Stimulated activated naive B cell treated with anti-CD40 and anti-IgM and Interleukin-4, amounts not matched to agents 10 μg/mL and 1 μg/mL and 100 μg/mL, for 72 hours (primary cell): ENCODE results near the gene LAMA2.

Source experiments
- ATAC-seq, 2 donors: fragments of 150-1000 bp; cut with Tn5 transposase; replicated peaks; 2 replicates each; pipeline ENCODE4 v1.10.0; 2021; ENCODE audit warnings: moderate library complexity in 1 of 2
- DNase-seq: peaks from one replicate; pipeline ENCODE4 v3.0.0; 2021
- H3K27ac Mint-ChIP-seq: one replicate; pipeline ENCODE4 v1.8.0; 2022; ENCODE audit warnings: mild to moderate bottlenecking, mixed read lengths
- H3K27me3 Mint-ChIP-seq, 2 donors: one replicate each; pipeline ENCODE4 v1.8.0; 2022; ENCODE audit warnings: mixed read lengths in 2 of 2
- H3K36me3 Mint-ChIP-seq, 2 donors: one replicate each; pipeline ENCODE4 v1.8.0; 2022; ENCODE audit warnings: mixed read lengths in 2 of 2, mild to moderate bottlenecking in 1 of 2
- H3K4me1 Mint-ChIP-seq, 2 donors: one replicate each; pipeline ENCODE4 v1.8.0; 2022; ENCODE audit warnings: mixed read lengths in 2 of 2, mild to moderate bottlenecking in 1 of 2
- H3K4me3 Mint-ChIP-seq, 2 donors: one replicate each; pipeline ENCODE4 v1.8.0; 2022; ENCODE audit warnings: mild to moderate bottlenecking in 2 of 2, mixed read lengths in 2 of 2, moderate library complexity in 1 of 2
- H3K9me3 Mint-ChIP-seq, 2 donors: one replicate each; pipeline ENCODE4 v1.8.0; 2022; ENCODE audit warnings: mixed read lengths in 2 of 2, mild to moderate bottlenecking in 1 of 2

LAMA2 gene

DNA sequence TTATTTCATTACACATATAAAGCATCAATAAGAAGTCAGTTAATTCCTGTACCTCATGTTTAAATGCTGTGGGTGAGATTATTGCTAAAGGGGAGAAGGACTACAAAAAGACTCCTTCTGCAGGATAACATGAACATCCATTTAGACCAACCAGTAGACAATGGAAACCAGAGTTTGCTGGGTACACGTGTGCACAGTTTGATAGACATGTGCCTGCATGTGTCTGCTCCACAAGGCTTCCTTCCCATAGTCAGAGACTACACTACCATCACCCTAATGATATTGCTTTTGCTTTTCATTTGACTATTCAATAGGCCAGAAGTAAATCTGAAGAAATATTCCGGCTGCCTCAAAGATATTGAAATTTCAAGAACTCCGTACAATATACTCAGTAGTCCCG, 595.4 kb downstream of the LAMA2 start:
- Mint-ChIP-seq H3K4me1 (no peaks in the 10 kb centered on the region), H3K36me3 (no peaks in the 10 kb centered on the region), H3K27ac (no peak overlapping the region), H3K27me3 (peaks cover 6 to 9% of the 10 kb centered on the region in 2 donors), H3K9me3 (no peaks in the 10 kb centered on the region), H3K4me3 (no peak overlapping the region)
- DNase-seq (no peak), ATAC-seq (no peak)

DNA sequence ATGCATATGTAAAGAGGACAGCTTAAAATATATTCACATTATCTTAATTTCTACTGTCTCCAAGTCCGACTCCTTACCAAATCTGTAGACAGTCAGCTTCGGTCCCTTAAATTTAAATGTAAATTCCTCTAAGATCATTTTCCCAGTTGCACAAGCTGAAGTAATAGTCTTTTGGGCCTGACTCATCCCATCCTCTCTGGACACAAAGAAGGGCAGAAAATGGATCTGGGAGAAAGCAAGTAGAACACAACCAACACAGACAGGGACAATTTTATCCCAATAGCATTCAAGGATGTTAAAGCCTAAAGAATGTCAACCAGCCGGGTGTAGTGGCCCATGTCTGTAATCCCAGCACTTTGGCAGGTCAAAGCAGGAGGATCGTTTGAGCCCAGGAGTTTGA, 598.8 kb downstream of the LAMA2 start:
- H3K4me3 Mint-ChIP-seq: no peak overlapping the region
- no peaks in the 10 kb centered on the region for H3K36me3 Mint-ChIP-seq
- no peak overlapping the region for H3K27ac Mint-ChIP-seq
- H3K4me1 Mint-ChIP-seq: no peaks in the 10 kb centered on the region
- DNase-seq: no peak
- H3K9me3 Mint-ChIP-seq: no peaks in the 10 kb centered on the region
- peaks cover 6 to 9% of the 10 kb centered on the region in 2 donors for H3K27me3 Mint-ChIP-seq
- ATAC-seq: no peak

DNA sequence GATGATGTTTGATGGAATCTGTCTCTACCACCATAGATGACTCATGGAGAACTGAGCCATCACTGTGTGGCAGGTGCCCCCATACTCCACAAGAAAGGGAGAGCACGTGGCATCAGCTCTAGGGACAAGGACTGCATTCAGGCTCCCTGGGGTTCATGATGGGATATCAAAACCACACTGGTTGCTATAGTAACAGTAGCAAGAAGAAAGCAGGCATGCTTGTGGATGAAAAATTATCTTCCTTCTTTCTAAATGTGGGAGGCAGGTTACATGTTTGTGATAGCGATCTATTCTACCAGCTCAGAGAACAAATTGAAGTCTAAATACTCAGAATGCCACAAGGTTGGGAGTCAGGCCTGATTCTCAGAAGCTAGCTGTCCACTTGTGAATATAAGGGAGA, 602.8 kb downstream of the LAMA2 start:
- peaks cover 8 to 16% of the 10 kb centered on the region in 2 donors for H3K4me1 Mint-ChIP-seq
- no peak for ATAC-seq

DNA sequence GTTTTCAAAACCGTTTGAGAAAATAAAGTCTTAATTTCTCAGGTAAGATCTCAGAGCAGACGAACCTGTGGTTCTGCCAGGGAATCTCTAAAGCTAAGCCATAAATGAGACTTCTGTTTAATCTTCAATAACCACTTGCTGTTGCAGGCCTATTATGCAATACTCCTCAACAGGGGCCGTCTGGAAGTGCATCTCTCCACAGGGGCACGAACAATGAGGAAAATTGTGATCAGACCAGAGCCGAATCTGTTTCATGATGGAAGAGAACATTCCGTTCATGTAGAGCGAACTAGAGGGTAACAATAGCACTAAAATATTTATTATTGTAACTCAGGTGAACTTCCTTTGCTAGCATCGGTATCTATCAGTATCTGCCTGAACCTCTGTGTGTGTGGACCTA, 603.4 kb downstream of the LAMA2 start:
- no peaks in the 10 kb centered on the region for H3K9me3 Mint-ChIP-seq
- H3K4me3 Mint-ChIP-seq: no peak overlapping the region
- H3K4me1 Mint-ChIP-seq: peaks cover 11 to 22% of the 10 kb centered on the region in 2 donors
- no peak overlapping the region for H3K27ac Mint-ChIP-seq
- no peaks in the 10 kb centered on the region for H3K36me3 Mint-ChIP-seq
- ATAC-seq (no peak), DNase-seq (no peak)
- H3K27me3 Mint-ChIP-seq: no peaks in the 10 kb centered on the region

More for the DNA sequence above, 602.8 kb downstream of the LAMA2 start:
- Mint-ChIP-seq H3K27me3 (no peaks in the 10 kb centered on the region), H3K27ac (no peak overlapping the region), H3K36me3 (no peaks in the 10 kb centered on the region), H3K9me3 (no peaks in the 10 kb centered on the region), H3K4me3 (no peak overlapping the region)
- DNase-seq: no peak

DNA sequence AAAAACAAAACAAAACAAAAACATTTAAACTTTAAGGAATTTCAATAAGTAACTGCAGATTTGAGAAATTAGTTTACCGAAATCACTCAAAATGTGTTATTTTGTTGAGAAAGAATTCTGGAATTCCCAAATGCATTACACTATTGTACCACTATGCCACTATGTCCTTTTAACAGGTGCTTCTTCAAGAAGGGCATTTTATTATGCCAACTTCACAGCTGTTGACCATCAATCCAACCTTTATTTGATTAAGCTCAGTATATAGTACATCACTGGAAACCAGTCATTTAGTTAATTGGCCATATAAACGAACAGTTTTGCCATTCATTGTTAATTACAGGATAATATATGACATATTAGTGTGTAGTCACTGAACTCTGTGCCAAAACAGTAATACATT, 605.4 kb downstream of the LAMA2 start:
- H3K27me3 Mint-ChIP-seq: no peaks in the 10 kb centered on the region
- ATAC-seq (no peak), DNase-seq (no peak)
- H3K9me3 Mint-ChIP-seq: no peaks in the 10 kb centered on the region
- H3K36me3 Mint-ChIP-seq: no peaks in the 10 kb centered on the region
- peaks cover 14 to 27% of the 10 kb centered on the region in 2 donors for H3K4me1 Mint-ChIP-seq
- no peak overlapping the region for H3K4me3 Mint-ChIP-seq
- no peak overlapping the region for H3K27ac Mint-ChIP-seq

DNA sequence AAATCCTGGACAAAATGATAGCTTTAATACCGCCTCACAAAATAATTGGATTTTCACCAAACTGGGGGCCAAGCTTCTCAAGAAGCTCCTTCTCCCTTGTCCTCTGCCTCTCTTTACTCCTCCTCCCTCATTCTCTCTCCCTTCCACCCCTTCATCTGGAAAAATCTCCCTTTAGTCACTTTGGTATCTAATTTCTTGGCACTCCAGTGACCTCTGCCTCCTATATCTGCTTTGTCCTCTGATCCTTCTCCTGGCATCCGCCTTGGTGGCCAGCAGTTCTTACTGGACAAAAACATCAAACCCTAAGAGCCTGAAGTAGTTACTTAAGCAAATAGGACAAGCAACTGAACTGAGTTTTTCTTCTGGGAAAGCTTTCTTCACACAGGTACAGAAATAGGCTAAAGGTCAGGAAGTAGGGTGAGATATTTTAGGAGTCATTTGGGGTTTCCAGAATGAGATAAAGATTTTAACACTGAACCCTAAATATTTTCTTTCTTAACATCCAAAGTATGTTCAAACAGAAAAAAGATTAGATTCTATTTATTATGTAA, 606.4 kb downstream of the LAMA2 start:
- no peaks in the 10 kb centered on the region for H3K9me3 Mint-ChIP-seq
- DNase-seq: no peak
- ATAC-seq: no peak
- H3K36me3 Mint-ChIP-seq: no peaks in the 10 kb centered on the region
- H3K27me3 Mint-ChIP-seq: no peaks in the 10 kb centered on the region
- H3K4me1 Mint-ChIP-seq: peaks cover 14 to 27% of the 10 kb centered on the region in 2 donors
- peak overlapping the region; percentile 10 to 43 for H3K4me3 Mint-ChIP-seq
- peak overlapping the region; percentile 38 for H3K27ac Mint-ChIP-seq

DNA sequence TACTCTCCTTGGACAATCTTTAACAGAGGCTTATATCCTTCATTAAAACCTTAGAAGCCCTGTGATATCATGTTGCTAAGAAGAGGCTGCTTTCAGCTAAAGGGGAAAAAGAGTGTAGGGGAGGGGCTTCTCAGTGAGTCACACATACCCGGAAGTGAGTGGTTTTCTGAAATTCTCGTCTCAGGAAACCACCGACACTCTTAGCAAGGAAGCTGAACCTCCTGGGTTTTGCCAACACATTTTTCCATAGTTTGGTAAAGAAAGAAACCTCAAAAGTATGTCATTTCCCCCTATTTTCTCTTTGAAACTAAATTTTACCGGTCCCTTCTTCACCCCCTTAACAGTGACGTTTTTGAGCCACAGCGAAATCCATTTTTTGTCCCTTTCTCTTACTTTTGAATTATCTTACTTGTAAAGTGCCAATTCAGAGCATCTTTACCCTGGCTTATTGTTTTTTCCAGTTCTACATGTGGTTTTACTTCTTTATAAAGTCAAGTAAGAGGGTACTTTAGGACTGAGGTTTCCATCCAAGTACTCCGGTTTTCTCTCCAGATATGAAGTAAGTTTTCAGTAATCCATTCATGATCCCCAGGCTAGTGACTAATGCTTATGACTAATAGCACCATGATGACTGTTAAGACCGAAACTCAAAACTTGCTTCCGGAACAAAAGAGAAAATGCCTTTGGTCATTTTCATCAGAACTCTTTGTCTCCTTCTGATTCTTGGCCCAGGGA, 607.8 kb downstream of the LAMA2 start:
- H3K27me3 Mint-ChIP-seq: no peaks in the 10 kb centered on the region
- H3K36me3 Mint-ChIP-seq: no peaks in the 10 kb centered on the region
- H3K27ac Mint-ChIP-seq: peak overlapping the region; percentile 98
- H3K9me3 Mint-ChIP-seq: no peaks in the 10 kb centered on the region
- H3K4me3 Mint-ChIP-seq: peak overlapping the region; percentile 77 to 79
- ATAC-seq (peak; percentile 88 to 90), DNase-seq (peak; percentile 56)
- peaks cover 14 to 34% of the 10 kb centered on the region in 2 donors for H3K4me1 Mint-ChIP-seq

DNA sequence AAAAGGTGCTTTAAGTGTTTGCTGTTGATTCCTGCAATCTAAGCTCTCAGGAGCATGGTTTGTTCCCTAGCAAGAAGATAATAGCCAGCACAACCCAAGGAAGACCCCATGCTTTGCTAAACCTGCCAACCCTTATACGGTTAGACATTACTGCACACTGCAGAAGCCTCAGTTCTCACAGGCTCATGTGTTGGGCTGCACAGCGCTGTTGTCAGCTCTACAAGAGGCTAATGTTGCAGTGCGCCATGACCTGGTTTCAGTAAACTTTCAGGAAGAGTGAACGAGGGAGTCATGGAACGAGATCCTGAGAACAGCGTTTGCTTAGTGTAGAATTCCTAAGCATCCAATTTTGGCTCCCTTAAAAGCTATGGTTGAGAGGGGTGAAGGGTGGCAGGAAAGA, 608.5 kb downstream of the LAMA2 start:
- Mint-ChIP-seq H3K27ac (peak overlapping the region; percentile 98), H3K36me3 (no peaks in the 10 kb centered on the region), H3K4me3 (peak overlapping the region in 1 of 2 donors; percentile 77), H3K4me1 (peaks cover 14 to 38% of the 10 kb centered on the region in 2 donors), H3K9me3 (no peaks in the 10 kb centered on the region), H3K27me3 (no peaks in the 10 kb centered on the region)
- DNase-seq (no peak), ATAC-seq (peak; percentile 5 to 12)

DNA sequence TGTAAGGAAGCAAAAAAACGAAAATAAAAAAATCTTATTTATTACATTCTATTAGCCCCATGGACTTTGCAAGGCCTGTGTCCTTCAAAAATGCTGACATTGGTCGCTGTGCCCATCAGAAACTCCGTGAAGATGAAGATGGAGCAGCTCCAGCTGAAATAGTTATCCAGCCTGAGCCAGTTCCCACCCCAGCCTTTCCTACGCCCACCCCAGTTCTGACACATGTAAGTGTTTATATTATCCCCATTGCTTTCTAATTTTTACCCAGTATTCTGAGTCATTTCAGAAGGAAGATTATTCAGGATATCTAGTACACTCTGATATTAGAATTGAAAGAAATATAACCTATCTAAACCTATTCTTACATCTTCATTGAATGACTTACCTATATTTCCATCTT, 609.3 kb downstream of the LAMA2 start:
- ATAC-seq (no peak), DNase-seq (no peak)
- H3K27ac Mint-ChIP-seq: peak overlapping the region; percentile 56
- H3K27me3 Mint-ChIP-seq: no peaks in the 10 kb centered on the region
- H3K9me3 Mint-ChIP-seq: no peaks in the 10 kb centered on the region
- no peaks in the 10 kb centered on the region for H3K36me3 Mint-ChIP-seq
- no peak overlapping the region for H3K4me3 Mint-ChIP-seq
- H3K4me1 Mint-ChIP-seq: peaks cover 14 to 38% of the 10 kb centered on the region in 2 donors

DNA sequence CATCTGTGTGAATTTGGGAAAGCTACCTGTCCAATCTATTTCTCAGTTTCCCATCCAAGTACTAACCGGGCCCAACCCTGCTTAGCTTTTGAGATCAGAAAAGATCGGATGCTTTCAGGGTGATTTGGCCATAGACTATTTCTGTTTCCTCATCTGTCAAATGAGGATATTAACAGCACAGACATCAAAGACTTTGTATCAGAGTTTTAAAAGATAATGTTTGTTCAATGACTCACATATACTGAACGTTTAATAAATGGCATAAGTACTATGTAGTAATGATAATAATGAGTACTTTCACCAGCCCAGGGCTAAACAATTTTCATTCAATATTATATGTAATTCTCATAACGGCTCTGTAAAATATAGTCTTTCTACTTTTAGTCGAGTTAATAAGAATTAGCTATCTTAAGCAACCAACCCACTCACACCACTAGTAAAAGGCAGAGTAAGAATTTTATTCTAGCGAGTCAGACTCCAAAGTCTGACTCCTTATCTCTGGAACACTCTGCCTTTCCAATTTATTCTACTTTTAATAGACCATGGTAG, 610.5 kb downstream of the LAMA2 start:
- peaks cover 14 to 38% of the 10 kb centered on the region in 2 donors for H3K4me1 Mint-ChIP-seq
- no peaks in the 10 kb centered on the region for H3K36me3 Mint-ChIP-seq
- no peak overlapping the region for H3K27ac Mint-ChIP-seq
- H3K27me3 Mint-ChIP-seq: no peaks in the 10 kb centered on the region
- H3K4me3 Mint-ChIP-seq: no peak overlapping the region
- DNase-seq (no peak), ATAC-seq (no peak)
- H3K9me3 Mint-ChIP-seq: no peaks in the 10 kb centered on the region

DNA sequence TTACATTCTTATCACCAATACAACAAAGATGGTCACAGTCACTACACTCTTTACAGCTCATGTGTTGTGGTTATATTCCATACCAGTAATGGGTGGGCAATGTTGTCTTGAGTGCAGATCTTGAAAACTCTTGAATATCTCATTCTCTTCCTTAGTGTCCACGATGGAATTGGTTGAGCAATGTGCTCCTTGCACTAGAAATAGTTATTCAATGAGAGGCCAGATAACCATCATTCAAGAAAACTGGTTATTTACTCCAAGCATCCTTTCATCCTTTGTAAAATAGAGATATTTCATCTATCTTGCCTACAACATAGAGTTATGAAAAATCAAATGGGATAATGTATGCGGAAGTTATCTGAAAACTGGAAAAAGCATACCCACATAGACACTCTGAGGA, 611.2 kb downstream of the LAMA2 start:
- Mint-ChIP-seq H3K27me3 (peaks cover 0 to 3% of the 10 kb centered on the region in 2 donors), H3K36me3 (no peaks in the 10 kb centered on the region), H3K27ac (peak overlapping the region; percentile 20), H3K9me3 (no peaks in the 10 kb centered on the region), H3K4me3 (no peak overlapping the region), H3K4me1 (peaks cover 17 to 41% of the 10 kb centered on the region in 2 donors)
- ATAC-seq (no peak), DNase-seq (no peak)

DNA sequence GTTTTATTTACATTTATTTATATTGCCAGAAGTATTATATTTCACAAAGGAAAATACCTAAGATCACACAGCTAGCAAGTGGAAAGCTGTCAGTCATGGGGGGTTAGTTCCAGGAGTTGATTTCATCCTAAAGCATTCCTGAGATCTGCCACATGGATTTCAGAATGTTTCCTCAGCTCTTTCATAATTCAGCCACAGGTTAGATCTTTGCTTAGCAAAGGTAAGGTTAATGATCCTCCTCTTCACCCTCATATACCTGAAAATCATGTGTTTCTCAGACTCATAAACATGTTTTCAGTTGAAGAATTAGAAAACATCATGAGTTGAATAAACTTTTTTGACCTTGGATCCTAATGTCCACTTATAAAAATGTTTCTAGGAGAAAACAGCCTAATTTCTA, 611.6 kb downstream of the LAMA2 start:
- no peaks in the 10 kb centered on the region for H3K36me3 Mint-ChIP-seq
- peaks cover 0 to 3% of the 10 kb centered on the region in 2 donors for H3K27me3 Mint-ChIP-seq
- no peaks in the 10 kb centered on the region for H3K9me3 Mint-ChIP-seq
- H3K4me3 Mint-ChIP-seq: no peak overlapping the region
- H3K4me1 Mint-ChIP-seq: peaks cover 16 to 41% of the 10 kb centered on the region in 2 donors
- H3K27ac Mint-ChIP-seq: no peak overlapping the region
- no peak for ATAC-seq
- DNase-seq: no peak

DNA sequence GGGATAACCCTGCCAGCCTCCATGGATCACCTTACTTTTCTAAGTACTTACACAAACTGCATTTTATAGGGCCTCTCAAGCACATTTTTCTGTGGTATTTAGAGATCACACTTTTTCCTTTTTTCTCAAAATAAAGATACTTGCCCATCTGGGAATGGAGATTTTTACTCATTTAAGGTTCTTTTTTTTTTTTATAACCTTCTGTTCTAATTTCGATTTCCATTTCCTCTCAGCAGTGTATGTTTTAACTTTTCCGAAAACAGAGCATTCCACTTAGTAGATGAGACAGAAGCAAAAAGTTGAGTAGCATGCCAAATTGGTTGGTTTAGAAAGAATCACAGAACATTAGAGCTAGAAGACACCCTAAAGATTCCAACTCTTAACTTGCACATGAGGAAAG, 612.7 kb downstream of the LAMA2 start:
- H3K4me1 Mint-ChIP-seq: peaks cover 13 to 32% of the 10 kb centered on the region in 2 donors
- H3K4me3 Mint-ChIP-seq: no peak overlapping the region
- H3K9me3 Mint-ChIP-seq: no peaks in the 10 kb centered on the region
- ATAC-seq: no peak
- H3K27ac Mint-ChIP-seq: no peak overlapping the region
- DNase-seq: no peak
- H3K27me3 Mint-ChIP-seq: peaks cover 0 to 3% of the 10 kb centered on the region in 2 donors
- H3K36me3 Mint-ChIP-seq: no peaks in the 10 kb centered on the region

DNA sequence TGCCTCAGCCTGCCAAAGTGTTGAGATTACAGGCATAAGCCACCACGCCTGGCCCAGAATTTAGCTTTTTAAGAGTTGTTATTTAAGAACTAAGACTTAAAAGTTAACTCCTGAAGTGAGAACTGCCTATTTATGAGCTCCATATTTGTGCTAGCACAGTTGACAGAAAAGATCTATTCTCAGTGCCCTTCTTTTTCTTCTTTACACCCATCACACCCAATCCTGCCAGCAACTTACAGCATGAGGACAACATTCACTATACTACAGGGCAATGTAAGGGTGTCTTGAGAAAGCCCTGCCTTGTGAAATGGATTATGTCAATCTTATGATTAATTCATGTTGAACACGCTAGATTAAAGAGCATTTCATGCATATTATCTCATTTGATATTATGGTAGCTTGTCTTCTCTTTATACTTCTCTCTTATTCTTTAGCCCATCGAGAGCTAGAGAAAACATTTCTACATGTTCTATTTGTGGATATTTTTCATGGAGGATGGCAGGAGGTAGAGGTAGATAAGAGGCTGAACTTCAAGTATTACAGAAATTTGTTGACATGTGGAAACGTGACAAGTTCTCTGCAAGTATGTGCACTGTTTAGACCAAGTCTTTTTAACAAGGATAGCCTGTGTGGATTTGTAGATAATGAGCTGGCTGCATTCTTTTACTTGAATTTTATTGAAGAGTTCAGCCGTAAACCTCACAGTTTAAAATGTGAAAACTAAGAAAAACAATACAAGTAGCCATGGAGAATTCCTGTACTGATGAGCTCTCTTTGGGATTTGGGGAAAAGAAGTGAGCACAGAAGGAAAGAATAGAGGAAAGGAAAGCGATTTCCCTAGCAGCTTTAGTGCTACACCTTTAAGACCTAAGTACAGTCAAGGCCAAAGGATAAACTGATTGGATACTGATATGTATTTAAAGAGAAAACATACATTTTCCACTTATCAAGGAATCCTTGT, 614.8 kb downstream of the LAMA2 start:
- Mint-ChIP-seq H3K4me1 (peaks cover 12 to 28% of the 10 kb centered on the region in 2 donors), H3K4me3 (no peak overlapping the region), H3K9me3 (no peaks in the 10 kb centered on the region), H3K27ac (no peak overlapping the region), H3K27me3 (peaks cover 0 to 3% of the 10 kb centered on the region in 2 donors), H3K36me3 (no peaks in the 10 kb centered on the region)
- ATAC-seq: no peak
- DNase-seq: no peak
